ENCODE results near the gene KIF26A.
"Not testable (repeated sequence)": the region's sequence is repeated elsewhere in the genome, so short reads cannot be mapped to it uniquely, and the experiment has no call there.

KIF26A gene

DNA sequence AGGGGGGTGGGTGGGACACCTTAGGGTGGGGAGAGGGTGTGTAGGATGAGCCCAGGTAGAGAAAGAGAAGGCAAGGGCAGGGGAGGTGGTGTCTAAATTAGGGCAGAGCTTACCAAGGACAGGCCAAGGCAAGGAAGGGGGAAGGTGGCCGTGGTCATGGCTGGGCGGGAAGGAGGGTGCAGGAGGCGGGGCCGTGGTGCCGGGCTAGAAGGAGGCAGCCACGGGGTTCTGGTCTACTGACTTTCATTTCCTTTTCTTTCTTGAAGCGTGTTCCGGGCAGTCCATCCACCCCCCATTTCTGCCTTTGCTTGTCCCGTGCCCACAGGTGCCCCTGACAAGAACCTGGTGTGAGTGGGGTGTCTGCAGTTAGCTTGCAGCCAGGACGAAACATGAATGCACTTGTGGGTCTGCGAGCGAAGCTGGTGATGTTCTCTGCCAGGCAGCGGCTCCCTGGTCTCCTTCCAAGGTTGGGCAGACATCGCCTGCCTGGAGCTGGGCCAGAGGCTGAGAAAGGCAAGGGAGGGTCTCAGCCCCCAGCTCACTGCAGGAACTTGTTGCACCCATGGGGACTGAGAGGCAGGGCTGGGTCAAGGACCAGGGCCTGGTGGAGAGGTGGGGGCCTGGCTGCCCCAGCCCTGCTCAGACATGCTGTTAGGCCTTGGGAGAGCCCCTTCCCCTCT lies 58.2 kb downstream of the KIF26A start:
- no peak for DNase-seq

DNA sequence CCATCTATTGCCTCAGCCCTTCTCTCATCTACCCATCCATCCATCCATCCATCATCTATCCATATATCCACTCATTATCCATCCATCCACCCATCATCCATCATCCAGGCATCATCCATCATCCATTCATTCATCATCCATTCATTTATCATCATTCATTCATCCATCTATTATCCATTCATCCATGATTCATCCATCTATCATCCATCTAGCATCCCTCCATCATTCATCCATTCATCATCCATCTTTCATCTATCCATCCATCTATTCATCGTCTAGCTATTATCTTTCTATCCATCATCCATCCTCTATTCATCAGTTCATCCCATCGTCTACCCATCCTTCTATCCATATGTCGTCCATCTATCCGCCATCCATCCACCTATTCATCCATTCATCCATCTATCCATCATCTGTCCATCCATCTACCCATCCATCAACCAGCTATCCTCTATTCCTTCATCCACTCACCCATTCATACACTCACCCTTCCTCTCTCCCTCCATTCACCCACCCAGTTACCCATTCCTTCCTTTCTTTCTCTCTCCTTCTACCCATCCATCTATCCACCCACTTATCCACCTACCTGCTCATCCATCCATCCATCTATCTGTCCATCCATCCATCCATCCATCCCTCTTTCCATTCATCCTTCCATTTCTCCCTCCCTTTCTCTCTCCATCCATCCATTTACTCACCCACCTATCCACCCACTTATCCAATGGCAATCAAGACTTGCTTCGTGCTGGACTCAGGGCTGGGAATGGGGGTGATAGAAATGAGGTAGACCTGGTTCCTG lies 59.3 kb downstream of the KIF26A start:
- no peak for DNase-seq

GRCh38 chr14:104199266-104199895 lies 61.0 kb downstream of the KIF26A start:
- DNase-seq, result no peak

- DNase-seq, result no peak
These were observed 61.7 kb downstream of the KIF26A start for GRCh38 chr14:104200106-104200505.

DNA sequence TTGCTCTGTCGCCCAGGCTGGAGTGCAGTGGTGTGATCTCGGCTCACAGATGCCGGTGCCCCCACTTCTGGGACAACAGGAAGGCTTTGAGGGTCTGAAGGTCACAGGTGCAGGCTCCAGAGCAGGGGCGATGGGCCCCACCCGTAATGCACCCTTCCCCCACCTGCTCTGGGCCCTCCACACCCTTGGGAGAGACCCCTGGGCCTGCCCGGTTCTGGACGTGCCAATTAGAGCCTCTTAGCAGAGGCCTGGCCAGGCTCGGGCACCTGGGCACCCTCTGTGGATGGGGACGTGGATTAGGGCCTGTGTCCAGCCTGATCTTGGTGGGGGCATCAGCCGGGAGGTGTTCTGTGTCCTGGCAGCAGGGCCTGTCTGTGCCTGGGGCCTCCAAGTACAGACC lies 62.2 kb downstream of the KIF26A start:
- no peak for DNase-seq

- no peak for DNase-seq
These were observed 62.7 kb downstream of the KIF26A start for GRCh38 chr14:104201063-104201462.

GRCh38 chr14:104201496-104201895 lies 63.1 kb downstream of the KIF26A start:
- no peak for DNase-seq

DNA sequence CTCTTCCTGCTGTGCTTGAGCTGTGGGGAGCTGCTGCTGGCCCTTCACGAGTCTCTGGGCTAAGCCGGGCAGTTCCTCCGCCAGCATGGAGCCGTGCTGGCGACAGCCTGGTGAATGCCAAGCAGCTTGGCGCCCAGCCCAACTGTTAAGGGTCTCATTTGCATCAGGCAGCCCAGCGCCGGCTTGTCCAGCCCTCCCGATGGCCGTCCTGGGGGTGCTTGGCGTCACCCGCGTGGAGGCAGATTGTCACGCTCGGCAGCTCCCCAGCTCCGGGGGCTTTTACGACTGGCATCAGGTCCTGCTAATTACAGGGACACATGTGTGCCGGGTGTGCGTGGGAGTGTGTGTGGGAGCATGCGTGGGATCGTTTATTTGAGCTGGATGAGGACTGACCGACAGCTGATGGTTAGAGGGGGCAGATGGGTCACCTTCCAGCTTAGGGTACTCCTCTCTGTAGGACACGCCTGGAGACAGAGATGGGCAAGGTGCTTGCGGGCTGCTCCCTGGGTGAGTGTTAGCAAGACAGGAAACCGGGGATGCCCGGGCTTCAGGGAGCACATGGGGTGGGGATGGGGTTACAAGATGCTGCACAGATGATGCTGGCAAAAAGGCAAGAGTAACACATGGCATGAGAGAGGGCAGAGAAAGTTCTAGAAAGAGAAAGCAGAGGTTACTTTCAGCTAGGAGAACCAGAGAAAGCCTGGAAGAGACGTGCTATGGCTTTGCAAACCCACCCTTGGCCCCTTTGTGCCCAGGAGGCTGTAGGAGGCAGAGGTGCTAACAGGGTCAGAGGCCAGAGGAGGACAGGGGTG lies 64.1 kb downstream of the KIF26A start:
- DNase-seq, result no peak

GRCh38 chr14:104203071-104203425 lies 64.7 kb downstream of the KIF26A start:
- DNase-seq, result no peak

GRCh38 chr14:104204660-104205149 lies 66.3 kb downstream of the KIF26A start:
- DNase-seq, result no peak

GRCh38 chr14:104205781-104206180 lies 67.4 kb downstream of the KIF26A start:
- no peak for DNase-seq

DNA sequence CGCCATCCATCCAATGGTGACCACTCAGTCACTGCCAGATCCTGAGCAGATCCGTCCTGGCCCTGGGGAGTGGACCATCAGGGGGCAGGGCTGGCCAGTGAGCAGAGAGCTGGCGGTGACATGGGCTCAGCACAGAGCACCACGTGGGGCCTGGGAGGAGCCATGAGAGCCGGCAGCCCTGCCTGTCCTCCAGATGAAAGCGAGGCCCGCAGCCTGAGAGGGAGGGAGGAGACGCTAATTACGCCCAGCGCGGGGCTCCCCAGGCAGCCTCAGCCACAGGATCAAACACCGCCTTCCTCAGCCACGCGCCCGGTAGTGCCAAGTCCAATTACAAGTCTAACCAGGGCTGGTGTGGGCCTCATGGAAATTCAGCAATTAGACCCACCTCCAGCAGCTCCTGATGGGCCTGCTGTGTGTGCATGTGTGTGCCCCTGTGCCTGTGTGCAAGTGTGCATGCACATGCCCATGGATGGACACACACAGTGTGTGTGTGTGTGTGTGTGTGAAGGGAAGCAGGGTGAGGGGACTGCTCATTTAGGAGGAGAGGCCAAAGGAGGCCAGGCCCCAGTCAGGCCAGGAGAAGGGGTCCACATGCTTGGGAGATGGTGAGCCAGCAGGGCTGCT lies 68.0 kb downstream of the KIF26A start:
- DNase-seq, result no peak

DNA sequence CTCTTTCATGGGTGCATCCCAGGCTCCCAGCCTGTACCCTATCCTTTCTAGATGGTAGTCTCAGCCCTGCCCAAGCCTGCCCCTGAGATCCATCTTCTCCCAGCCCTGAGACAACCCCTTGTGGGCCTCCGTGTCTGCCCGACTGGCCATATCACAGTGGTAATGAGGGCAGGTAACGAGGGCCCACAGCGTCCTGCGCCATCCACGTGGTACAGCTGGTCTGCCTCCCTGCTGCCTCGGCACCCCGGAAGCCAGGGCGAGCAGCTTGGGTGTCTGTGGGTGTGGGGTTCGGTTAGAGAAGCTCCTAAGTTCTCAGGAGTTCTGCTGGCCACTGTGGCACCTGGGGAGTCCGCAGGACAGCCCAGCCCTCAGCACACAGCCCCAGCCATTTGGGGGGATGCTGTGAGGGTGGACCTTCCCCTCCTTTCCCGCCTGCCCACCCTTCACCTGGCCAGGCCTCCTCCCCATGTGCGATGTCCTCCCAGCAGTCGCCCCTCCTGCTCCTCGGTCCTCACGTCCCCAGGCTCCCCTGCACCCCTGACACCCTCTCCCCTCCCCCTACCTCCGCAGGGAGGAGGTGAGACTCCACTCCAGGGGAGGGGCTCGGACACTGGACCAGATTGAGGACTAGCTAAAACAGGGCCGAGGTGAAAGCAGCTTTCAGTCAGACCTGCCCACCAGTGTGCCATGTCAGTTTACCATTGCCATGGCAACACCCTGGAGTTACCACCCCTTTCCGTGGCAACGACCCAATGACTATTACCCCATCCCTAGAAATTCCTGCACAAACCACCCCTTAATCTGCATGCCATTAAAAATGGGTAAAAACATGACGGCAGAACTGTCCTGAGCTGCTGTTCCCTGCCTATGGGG lies 69.0 kb downstream of the KIF26A start:
- DNase-seq, result no peak

GRCh38 chr14:104208015-104208295 lies 69.6 kb downstream of the KIF26A start:
- DNase-seq, result not testable (repeated sequence)

DNA sequence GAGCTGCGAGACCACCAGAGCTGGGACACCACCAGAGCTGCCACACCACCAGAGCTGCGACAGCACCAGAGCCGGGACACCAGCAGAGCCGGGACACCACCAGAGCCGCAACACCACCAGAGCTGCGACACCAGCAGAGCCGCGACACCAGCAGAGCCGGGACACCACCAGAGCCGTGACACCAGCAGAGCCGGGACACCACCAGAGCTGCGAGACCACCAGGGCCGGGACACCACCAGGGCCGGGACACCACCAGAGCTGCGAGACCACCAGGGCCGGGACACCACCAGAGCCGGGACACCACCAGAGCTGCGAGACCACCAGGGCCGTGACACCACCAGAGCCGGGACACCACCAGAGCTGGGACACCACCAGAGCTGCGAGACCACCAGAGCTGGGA lies 69.9 kb downstream of the KIF26A start:
- DNase-seq, result not testable (repeated sequence)

GRCh38 chr14:104209071-104209470 lies 70.7 kb downstream of the KIF26A start:
- DNase-seq, result not testable (repeated sequence)

- DNase-seq, result no peak
These were observed 71.8 kb downstream of the KIF26A start for GRCh38 chr14:104209985-104210816.

DNA sequence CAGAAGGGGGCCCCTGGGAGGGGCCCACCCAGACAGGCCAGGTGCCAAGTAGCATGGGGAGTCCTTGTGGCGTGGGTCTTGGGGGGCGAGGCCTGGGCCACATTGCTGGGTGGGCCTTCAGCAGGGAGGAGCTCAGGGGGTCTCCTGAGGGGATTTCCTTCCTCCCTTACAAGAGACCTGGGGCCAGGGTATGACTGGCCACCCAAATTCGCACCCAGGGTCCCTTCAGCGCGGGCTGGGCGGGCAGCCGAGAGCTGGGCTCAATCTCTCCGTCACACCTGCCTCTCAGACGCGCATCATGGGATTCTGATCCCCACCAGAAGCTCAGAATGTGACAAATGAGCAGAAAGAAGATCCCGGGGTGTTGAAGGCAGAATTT lies 72.4 kb downstream of the KIF26A start:
- DNase-seq, result no peak

GRCh38 chr14:104211215-104211614 lies 72.8 kb downstream of the KIF26A start:
- no peak for DNase-seq

DNA sequence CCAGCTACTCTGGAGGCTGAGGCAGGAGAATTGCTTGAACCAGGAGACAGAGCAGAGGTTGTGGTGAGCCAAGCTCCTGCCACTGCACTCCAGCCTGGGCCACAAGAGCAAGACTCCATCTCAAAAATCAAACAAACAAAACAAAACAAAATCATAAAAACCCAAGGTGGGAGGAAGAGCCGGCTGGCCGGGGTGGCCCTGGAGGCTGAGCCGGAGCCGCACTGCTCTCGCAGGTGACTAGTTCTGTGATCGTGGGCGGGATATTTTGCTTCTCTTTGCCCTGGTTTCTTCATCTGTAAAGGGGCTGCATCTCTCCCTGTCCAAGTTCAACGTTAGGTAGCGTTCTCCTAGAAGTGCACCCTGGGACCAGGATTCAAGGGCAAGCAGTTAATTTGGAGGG lies 73.4 kb downstream of the KIF26A start:
- no peak for DNase-seq
